ENCODE data around the gene PPHLN1.

The PPHLN1 gene

GRCh38 chr12:42484996-42485395 is 159.0 kb downstream of the PPHLN1 start:
- no peak for DNase-seq

GRCh38 chr12:42485823-42486222 is 159.9 kb downstream of the PPHLN1 start:
- DNase-seq: no peak

GRCh38 chr12:42486407-42486806 is 160.4 kb downstream of the PPHLN1 start:
- no peak for DNase-seq

- DNase-seq: no peak
These were observed 164.4 kb downstream of the PPHLN1 start for GRCh38 chr12:42490261-42490842.
